ENCODE measurements around the gene BBOX1.
"Not testable (repeated sequence)": the region's sequence is repeated elsewhere in the genome, so short reads cannot be mapped to it uniquely, and the experiment has no call there.

BBOX1 gene

GRCh38 chr11:27085605-27086004 lies 45.0 kb downstream of the BBOX1 start:
- DNase-seq: no peak

GRCh38 chr11:27087432-27087831 lies 46.8 kb downstream of the BBOX1 start:
- DNase-seq: no peak

GRCh38 chr11:27088353-27088752 lies 47.7 kb downstream of the BBOX1 start:
- no peak for DNase-seq

GRCh38 chr11:27089746-27090145 lies 49.1 kb downstream of the BBOX1 start:
- no peak for DNase-seq

- DNase-seq: not testable (repeated sequence)
Measured at GRCh38 chr11:27090357-27090948, 49.8 kb downstream of the BBOX1 start.

- no peak for DNase-seq
Measured at GRCh38 chr11:27094120-27094519, 53.5 kb downstream of the BBOX1 start.

- DNase-seq: no peak
Measured at GRCh38 chr11:27095059-27095458, 54.4 kb downstream of the BBOX1 start.

GRCh38 chr11:27095887-27096286 lies 55.3 kb downstream of the BBOX1 start:
- DNase-seq: no peak

GRCh38 chr11:27097551-27097950 lies 56.9 kb downstream of the BBOX1 start:
- DNase-seq: no peak

GRCh38 chr11:27100534-27100933 lies 59.9 kb downstream of the BBOX1 start:
- no peak for DNase-seq

- DNase-seq: no peak
Measured at GRCh38 chr11:27107548-27107947, 66.9 kb downstream of the BBOX1 start.

- DNase-seq: no peak
Measured at GRCh38 chr11:27108809-27109208, 68.2 kb downstream of the BBOX1 start.

GRCh38 chr11:27111896-27112295 lies 71.3 kb downstream of the BBOX1 start:
- no peak for DNase-seq

GRCh38 chr11:27112946-27113345 lies 72.3 kb downstream of the BBOX1 start:
- no peak for DNase-seq

GRCh38 chr11:27115051-27115650 lies 74.5 kb downstream of the BBOX1 start:
- DNase-seq: no peak

- DNase-seq: no peak
Measured at GRCh38 chr11:27116684-27117083, 76.1 kb downstream of the BBOX1 start.

GRCh38 chr11:27118371-27118770 lies 77.8 kb downstream of the BBOX1 start:
- DNase-seq: no peak

GRCh38 chr11:27118949-27119348 lies 78.3 kb downstream of the BBOX1 start:
- DNase-seq: no peak

- DNase-seq: no peak
Measured at GRCh38 chr11:27119396-27119795, 78.8 kb downstream of the BBOX1 start.

- no peak for DNase-seq
Measured at GRCh38 chr11:27120211-27120610, 79.6 kb downstream of the BBOX1 start.

GRCh38 chr11:27122001-27122400 lies 81.4 kb downstream of the BBOX1 start:
- no peak for DNase-seq

GRCh38 chr11:27124514-27125264 lies 84.1 kb downstream of the BBOX1 start:
- no peak for DNase-seq

- DNase-seq: no peak
Measured at GRCh38 chr11:27129686-27130085, 89.1 kb downstream of the BBOX1 start.

GRCh38 chr11:27130806-27131205 lies 90.2 kb downstream of the BBOX1 start:
- DNase-seq: no peak

Data from stimulated activated CD4-positive, alpha-beta T cell treated with anti-CD3 and anti-CD28 coated beads, Interleukin-15, amount 100 ng/mL, for 24 hours (primary cell).